Subcutaneous adipose tissue (tissue), 4 donors: ENCODE results near the gene THNSL1. TPM values are rescaled to one million over a fixed set of nuclear protein-coding genes. Genes with fewer than 3 reads are reported as not detected.

Experiments used
- CTCF ChIP-seq: fragments of 450-650 bp; IDR thresholded peaks from one replicate; pipeline ENCODE4 v1.5.1; 2016; ENCODE audit warnings: low read depth, mild to moderate bottlenecking, control low read depth, antibody characterized with exemption, moderate library complexity
- total RNA-seq, 4 donors: library from RNA; depleted of rRNA; stranded (reverse); fragments of >200 nt; gene quantifications; one replicate each; pipeline ENCODE4 v1.1.0, GENCODE V29; 2016

The THNSL1 gene
- total RNA-seq, 4 donors from 2014 or later = 1.3 to 2.1 (median 1.6) TPM

GRCh38 chr10:25065761-25066476, 49.5 kb downstream of the THNSL1 start:
- TF ChIP-seq CTCF = no peak

DNA sequence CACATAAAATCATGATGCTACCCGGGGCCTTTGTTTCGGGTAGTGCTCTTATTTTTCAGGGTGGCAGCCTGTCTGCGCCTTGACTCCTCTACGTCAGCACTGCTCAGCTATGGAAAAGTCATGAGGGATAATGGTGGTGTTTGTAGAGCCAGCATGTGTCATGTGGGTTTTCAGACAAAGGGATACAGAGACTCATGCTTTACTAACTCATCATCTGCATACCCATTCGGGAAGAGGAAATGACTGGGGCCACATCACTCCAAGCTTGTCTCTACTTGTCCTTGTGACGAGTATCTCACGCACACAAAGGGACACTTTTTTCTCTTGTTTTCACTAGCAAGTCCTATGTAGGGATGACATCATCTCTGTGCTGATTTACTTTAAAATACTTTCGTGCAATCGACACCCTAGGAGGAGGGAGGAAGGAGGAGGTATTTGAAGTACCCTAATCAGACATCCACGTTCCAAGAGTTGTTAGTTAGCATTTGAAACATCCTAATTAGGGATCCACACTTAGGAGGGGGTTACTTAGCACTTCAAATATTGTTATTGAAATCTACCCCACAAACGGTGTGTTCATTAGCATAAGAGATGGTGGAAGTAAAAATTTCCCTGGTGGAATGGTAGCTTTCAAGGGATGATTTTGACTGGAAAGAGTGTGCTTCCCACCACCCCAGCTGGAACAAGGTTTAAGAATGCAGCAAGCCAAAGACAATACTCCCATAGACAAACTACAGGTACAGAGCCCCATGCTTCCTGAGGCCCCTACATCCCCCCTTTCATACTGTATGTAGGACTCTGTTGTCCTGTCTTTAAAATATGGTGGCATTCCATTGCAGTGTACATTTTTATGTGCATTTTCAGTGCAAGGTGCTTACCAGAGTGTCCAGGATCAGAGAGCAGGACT, 52.0 kb downstream of the THNSL1 start:
- no peak for TF ChIP-seq CTCF

GRCh38 chr10:25071227-25071626, 54.8 kb downstream of the THNSL1 start:
- TF ChIP-seq CTCF = no peak

GRCh38 chr10:25072786-25073185, 56.4 kb downstream of the THNSL1 start:
- no peak for TF ChIP-seq CTCF

GRCh38 chr10:25075825-25076224, 59.4 kb downstream of the THNSL1 start:
- TF ChIP-seq CTCF = no peak

Other genes starting within 250 kb of the THNSL1 start
- 1 to 10 TPM; 2.4 to 2.8 (median 2.7) TPM for gene PRTFDC1, start 64.0 kb upstream of the THNSL1 start, total RNA-seq
- gene ENKUR, start 454 bp upstream of the THNSL1 start, total RNA-seq = under 1 TPM in 1 of 4 donors, not detected in 3; 0.17 TPM
- gene GPR158, start 158.4 kb downstream of the THNSL1 start, total RNA-seq = 1 to 10 TPM in 1 of 4 donors, under 1 TPM in 2, not detected in 1; 0.16 to 1.1 (median 0.17) TPM